Peyer's patch (tissue), 4 donors: ENCODE data around the gene TEKT5.

ENCODE experiments used
- POLR2A ChIP-seq, 2 donors: fragments of 450-650 bp; IDR thresholded peaks; one replicate each; pipeline ENCODE4 v1.5.1; 2017; ENCODE audit warnings: antibody characterized with exemption in 2 of 2, mild to moderate bottlenecking in 2 of 2, moderate library complexity in 2 of 2
- TF ChIP-seq, protein P1 (sequence below), 6 experiments: fragments of 450-650 bp in 4 of 6; fragments of 200-600 bp in 2 of 6; sonication (generic) in 1 of 6; IDR thresholded peaks; one replicate each; pipeline ENCODE4 v1.5.1; 2017 to 2019; ENCODE audit warnings: antibody characterized with exemption in 6 of 6, mild to moderate bottlenecking in 3 of 6, moderate library complexity in 1 of 6

DNA sequence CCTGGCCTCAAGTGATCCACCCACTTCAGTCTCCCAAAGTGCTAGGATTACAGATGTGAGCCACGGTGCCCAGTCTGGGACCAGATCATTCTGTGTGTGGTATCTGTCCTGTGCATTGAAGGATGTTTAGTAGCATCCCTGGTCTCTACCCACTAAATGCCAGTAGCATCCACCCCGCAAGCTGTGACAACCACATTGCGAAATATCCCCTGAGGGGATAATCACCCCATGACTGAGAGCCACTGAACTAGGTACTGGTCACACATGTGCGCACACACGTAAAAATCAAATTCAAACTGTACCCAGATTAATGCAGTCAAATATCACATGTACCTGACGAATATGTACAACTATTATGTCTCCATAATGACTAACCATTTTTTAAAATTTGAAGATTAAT is 35.8 kb downstream of the TEKT5 start:
- TF ChIP-seq, protein P1, sequence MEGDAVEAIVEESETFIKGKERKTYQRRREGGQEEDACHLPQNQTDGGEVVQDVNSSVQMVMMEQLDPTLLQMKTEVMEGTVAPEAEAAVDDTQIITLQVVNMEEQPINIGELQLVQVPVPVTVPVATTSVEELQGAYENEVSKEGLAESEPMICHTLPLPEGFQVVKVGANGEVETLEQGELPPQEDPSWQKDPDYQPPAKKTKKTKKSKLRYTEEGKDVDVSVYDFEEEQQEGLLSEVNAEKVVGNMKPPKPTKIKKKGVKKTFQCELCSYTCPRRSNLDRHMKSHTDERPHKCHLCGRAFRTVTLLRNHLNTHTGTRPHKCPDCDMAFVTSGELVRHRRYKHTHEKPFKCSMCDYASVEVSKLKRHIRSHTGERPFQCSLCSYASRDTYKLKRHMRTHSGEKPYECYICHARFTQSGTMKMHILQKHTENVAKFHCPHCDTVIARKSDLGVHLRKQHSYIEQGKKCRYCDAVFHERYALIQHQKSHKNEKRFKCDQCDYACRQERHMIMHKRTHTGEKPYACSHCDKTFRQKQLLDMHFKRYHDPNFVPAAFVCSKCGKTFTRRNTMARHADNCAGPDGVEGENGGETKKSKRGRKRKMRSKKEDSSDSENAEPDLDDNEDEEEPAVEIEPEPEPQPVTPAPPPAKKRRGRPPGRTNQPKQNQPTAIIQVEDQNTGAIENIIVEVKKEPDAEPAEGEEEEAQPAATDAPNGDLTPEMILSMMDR (IDR thresholded peaks at IDR 0.05), result no peak
- TF ChIP-seq POLR2A (IDR thresholded peaks at IDR 0.05), result no peak
